Esophagus squamous epithelium (tissue), 5 donors: ENCODE results near the gene ANKRD23. TPM values are rescaled to one million over a fixed set of nuclear protein-coding genes. Genes with fewer than 3 reads are reported as not detected.

Source experiments
- DNase-seq: peaks from one replicate; lab custom pipeline; 2025; lab: John Stamatoyannopoulos, UW
- H3K27ac ChIP-seq, 4 donors: fragments of 200-600 bp; sonication (generic); one replicate each; pipeline ENCODE4 v1.5.1; 2016 to 2019; ENCODE audit warnings: mild to moderate bottlenecking in 1 of 4
- H3K27me3 ChIP-seq, 4 donors: fragments of 200-600 bp; sonication (generic); 1 replicate in 3 of 4; 2 replicates in 1 of 4; pipeline versions ENCODE4 v1.5.1 to v1.6.0; 2017 to 2021; ENCODE audit warnings: antibody characterized with exemption in 1 of 4
- H3K36me3 ChIP-seq, 3 donors: fragments of 200-600 bp; sonication (generic); one replicate each; pipeline ENCODE4 v1.5.1; 2016 to 2019
- H3K4me1 ChIP-seq, 3 donors: fragments of 200-600 bp; sonication (generic); one replicate each; pipeline ENCODE4 v1.5.1; 2017 to 2019
- H3K4me3 ChIP-seq, 4 donors: fragments of 200-600 bp; sonication (generic); 1 replicate in 3 of 4; 2 replicates in 1 of 4; pipeline ENCODE4 v1.5.1; 2016 to 2019; ENCODE audit warnings: mild to moderate bottlenecking in 2 of 4, moderate library complexity in 1 of 4
- H3K9me3 ChIP-seq, 3 donors: fragments of 200-600 bp; sonication (generic); one replicate each; pipeline ENCODE4 v1.5.1; 2016 to 2019
- CTCF ChIP-seq, 6 experiments: fragments of 450-650 bp in 4 of 6; fragments of 200-600 bp in 2 of 6; sonication (generic) in 2 of 6; IDR thresholded peaks; one replicate each; pipeline ENCODE4 v1.5.1; 2016 to 2019; ENCODE audit warnings: antibody characterized with exemption in 6 of 6, mild to moderate bottlenecking in 4 of 6, moderate library complexity in 4 of 6
- POLR2A ChIP-seq, 4 donors: fragments of 450-650 bp; IDR thresholded peaks; one replicate each; pipeline ENCODE4 v1.6.1; 2017; ENCODE audit warnings: antibody characterized with exemption in 4 of 4, mild to moderate bottlenecking in 4 of 4, moderate library complexity in 3 of 4
- WGBS, 2 donors: methylation state at CpG; one replicate each; pipeline ENCODE4 v1.1.5; 2018; 5-methylcytosine and 5-hydroxymethylcytosine counted together
- intact Hi-C: fragments of 100-400 bp; cut with DNase I; formaldehyde crosslinking; loops from one replicate; pipeline ENCODE4 v1.15.0; 2022
- total RNA-seq, 4 donors: library from RNA; depleted of rRNA; stranded (reverse); fragments of >200 nt; gene quantifications; one replicate each; pipeline ENCODE4 v1.1.0, GENCODE V29; 2016
- donor health status: DM: yes; HTN: yes; CAD: no.

Gene ANKRD23
- total RNA-seq, 4 donors from 2014 or later: 1.00 to 3.4 (median 2.1) TPM

GRCh38 chr2:96868555-96869280 is 24.9 kb upstream of the ANKRD23 start:
- no peak for DNase-seq
- peaks cover 17 to 40% (median 26%) of the 10 kb centered on the region in 3 donors for H3K36me3 ChIP-seq
- peak in 2 of 4 donors; percentile 35 to 51 for TF ChIP-seq POLR2A (IDR thresholded peaks at IDR 0.05)
- TF ChIP-seq CTCF (IDR thresholded peaks at IDR 0.05): peak in 5 of 6 experiments; percentile 43 to 71 (median 59)
- H3K4me3 ChIP-seq: peak overlapping the region; percentile 65 to 94 (median 78)
- no peaks in the 10 kb centered on the region for H3K9me3 ChIP-seq
- H3K4me1 ChIP-seq: peaks cover 39 to 90% (median 52%) of the 10 kb centered on the region in 3 donors
- 0% methylated on average over 1 to 2 of the region's 76 CpGs for WGBS, 2 donors
- peak overlapping the region; percentile 95 to 100 (median 97) for H3K27ac ChIP-seq
- H3K27me3 ChIP-seq: no peaks in the 10 kb centered on the region
- intact Hi-C loops: no loop called here

- Histone ChIP-seq H3K27me3 (no peaks in the 10 kb centered on the region), H3K4me3 (peak overlapping the region; percentile 65 to 94 (median 78)), H3K9me3 (no peaks in the 10 kb centered on the region), H3K36me3 (peaks cover 25 to 47% (median 33%) of the 10 kb centered on the region in 3 donors), H3K4me1 (peaks cover 39 to 90% (median 47%) of the 10 kb centered on the region in 3 donors), H3K27ac (peak overlapping the region; percentile 95 to 100 (median 97))
- 0 to 2% methylated on average over 4 to 14 of the region's 27 CpGs for WGBS, 2 donors
- no peak for TF ChIP-seq CTCF (IDR thresholded peaks at IDR 0.05)
- no peak for TF ChIP-seq POLR2A (IDR thresholded peaks at IDR 0.05)
- no peak for DNase-seq
- intact Hi-C loops: no loop called here
These were observed 24.1 kb upstream of the ANKRD23 start for GRCh38 chr2:96867756-96868554.

- H3K27ac ChIP-seq: peak overlapping the region; percentile 95 to 100 (median 97)
- intact Hi-C loops: no loop called here
- no peaks in the 10 kb centered on the region for H3K9me3 ChIP-seq
- peaks cover 26 to 55% (median 34%) of the 10 kb centered on the region in 3 donors for H3K36me3 ChIP-seq
- WGBS, 2 donors: 30 to 51% methylated on average over 4 to 14 of the region's 22 CpGs
- H3K4me3 ChIP-seq: peak overlapping the region; percentile 65 to 94 (median 78)
- TF ChIP-seq CTCF (IDR thresholded peaks at IDR 0.05) (no peak), POLR2A (IDR thresholded peaks at IDR 0.05) (peak in 1 of 4 donors; percentile 9)
- H3K27me3 ChIP-seq: no peaks in the 10 kb centered on the region
- no peak for DNase-seq
- peaks cover 39 to 87% (median 41%) of the 10 kb centered on the region in 3 donors for H3K4me1 ChIP-seq
These were observed 23.4 kb upstream of the ANKRD23 start for GRCh38 chr2:96866986-96867755.

GRCh38 chr2:96866586-96866985 is 22.8 kb upstream of the ANKRD23 start:
- DNase-seq: no peak
- Histone ChIP-seq H3K4me1 (peaks cover 39 to 86% (median 39%) of the 10 kb centered on the region in 3 donors), H3K4me3 (peak overlapping the region in 3 of 4 donors; percentile 65 to 94 (median 65)), H3K9me3 (no peaks in the 10 kb centered on the region), H3K36me3 (peaks cover 32 to 61% (median 40%) of the 10 kb centered on the region in 3 donors), H3K27me3 (no peaks in the 10 kb centered on the region), H3K27ac (peak overlapping the region; percentile 95 to 100 (median 97))
- intact Hi-C loops: no loop called here
- WGBS, 2 donors: 60 to 65% methylated on average over 1 to 2 of the region's 8 CpGs
- TF ChIP-seq CTCF (IDR thresholded peaks at IDR 0.05): no peak
- no peak for TF ChIP-seq POLR2A (IDR thresholded peaks at IDR 0.05)
